PC-9 (cell line): ENCODE data around the gene HKDC1. TPM values are rescaled to one million over a fixed set of nuclear protein-coding genes. Genes with fewer than 3 reads are reported as not detected.
A peak's percentile ranks its signal among the peaks of the same experiment; 100 is the strongest.

ENCODE experiments used
- BruUV-seq: library from RNA; stranded (reverse); fragments of 400-500 nt; replicated peaks from 2 replicates; lab custom pipeline; 2021; lab: Mats Ljungman, UMichigan
- CTCF ChIA-PET: fragments of 300-600 bp; sonication (Branson Sonifier 250); formaldehyde crosslinking; loops from one replicate; lab custom pipeline; 2022; ENCODE audit warnings: antibody characterized with exemption; lab: Charles Lee
- POLR2A ChIA-PET: fragments of 300-600 bp; sonication (Branson Sonifier 250); formaldehyde crosslinking; loops from one replicate; lab custom pipeline; 2022; ENCODE audit warnings: antibody characterized with exemption; ENCODE audit not compliant: unreplicated experiment; lab: Charles Lee
- DNase-seq, 2 experiments: peaks; one replicate each; pipeline versions ENCODE4 v3.0.0 to v3.0.0-alpha.2; 2015 to 2022; ENCODE audit warnings: mixed read lengths in 1 of 2
- H2AFZ ChIP-seq: fragments of 200-600 bp; sonication (generic); 2 replicates; pipeline ENCODE4 v1.8.1; 2017; ENCODE audit warnings: antibody characterized with exemption
- H3F3A ChIP-seq: fragments of 200-600 bp; sonication (generic); 2 replicates; pipeline ENCODE4 v1.8.1; 2017; ENCODE audit warnings: antibody characterized with exemption, mild to moderate bottlenecking, low read depth; ENCODE audit not compliant: insufficient read depth
- H3K27ac ChIP-seq: fragments of 200-600 bp; sonication (generic); 2 replicates; pipeline ENCODE4 v1.6.1; 2016; ENCODE audit warnings: mixed run types
- H3K27me3 ChIP-seq: fragments of 200-600 bp; sonication (generic); 2 replicates; pipeline ENCODE4 v1.6.1; 2016; ENCODE audit warnings: low read depth, mixed run types; ENCODE audit not compliant: insufficient read depth
- H3K36me3 ChIP-seq: fragments of 200-600 bp; sonication (generic); 2 replicates; pipeline ENCODE4 v1.6.1; 2016; ENCODE audit warnings: low read depth, mixed run types
- H3K4me1 ChIP-seq: fragments of 200-600 bp; sonication (generic); replicated peaks from 2 replicates; pipeline ENCODE4 v1.6.1; 2016; ENCODE audit warnings: mixed run types; ENCODE audit not compliant: insufficient read depth
- H3K4me2 ChIP-seq: fragments of 200-600 bp; sonication (generic); 2 replicates; pipeline ENCODE4 v1.6.1; 2017; ENCODE audit warnings: mixed run types
- H3K4me3 ChIP-seq: fragments of 200-600 bp; sonication (generic); 2 replicates; pipeline ENCODE4 v1.6.1; 2016; ENCODE audit warnings: mixed run types
- H3K79me2 ChIP-seq: fragments of 200-600 bp; sonication (generic); 2 replicates; pipeline ENCODE4 v1.6.1; 2017; ENCODE audit warnings: low read depth, mixed run types
- H3K9me2 ChIP-seq: fragments of 200-600 bp; sonication (generic); 2 replicates; pipeline ENCODE4 v1.8.1; 2017; ENCODE audit warnings: mild to moderate bottlenecking; ENCODE audit not compliant: insufficient read depth
- H3K9me3 ChIP-seq: fragments of 200-600 bp; sonication (generic); 2 replicates; pipeline ENCODE4 v1.8.1; 2016; ENCODE audit warnings: low read depth; ENCODE audit not compliant: insufficient read depth
- H4K20me1 ChIP-seq: fragments of 200-600 bp; sonication (generic); 2 replicates; pipeline ENCODE4 v1.8.1; 2017; ENCODE audit not compliant: insufficient read depth
- EZH2 ChIP-seq: fragments of 200-600 bp; sonication (generic); IDR thresholded peaks from 2 replicates; pipeline ENCODE4 v1.8.0; 2017; ENCODE audit warnings: antibody characterized with exemption, low read depth
- intact Hi-C: fragments of 100-400 bp; cut with micrococcal nuclease; formaldehyde crosslinking; loops from one replicate; pipeline ENCODE4 v1.10.0; 2022; ENCODE audit not compliant: unreplicated experiment
- total RNA-seq: library from RNA; stranded (reverse); gene quantifications from 2 replicates; pipeline ENCODE4 v1.2.3, GENCODE V29; 2021
- TF ChIP-seq, protein P1 (sequence below): fragments of 200-600 bp; sonication (generic); conservative IDR thresholded peaks from 2 replicates; pipeline ENCODE4 v1.6.1; 2017; ENCODE audit warnings: mixed run types, antibody characterized with exemption, mild to moderate bottlenecking, moderate library complexity

Gene HKDC1
- total RNA-seq, 1 experiment from 2014 or later, result 173 TPM

GRCh38 chr10:69312528-69312927 lies 92.4 kb downstream of the HKDC1 start:
- ChIA-PET POLR2A (no interaction called here), CTCF (interaction anchor here (0.6 to 1.6 kb wide), 3 partner anchors 22 to 583 kb away, joined by 3 to 4 read pairs (median 3); no protein-coding TSS in a partner anchor)
- Histone ChIP-seq H3F3A (peaks cover 20% of the 10 kb centered on the region), H2AFZ (no peak overlapping the region), H3K27me3 (no peaks in the 10 kb centered on the region), H3K4me3 (no peak overlapping the region), H3K9me2 (no peaks in the 10 kb centered on the region), H3K27ac (no peak overlapping the region), H3K9me3 (no peaks in the 10 kb centered on the region), H3K79me2 (no peaks in the 10 kb centered on the region), H3K4me1 (peaks cover 29% of the 10 kb centered on the region), H3K36me3 (no peaks in the 10 kb centered on the region), H4K20me1 (no peaks in the 10 kb centered on the region), H3K4me2 (no peak overlapping the region)
- no peak for DNase-seq
- TF ChIP-seq, protein P1, sequence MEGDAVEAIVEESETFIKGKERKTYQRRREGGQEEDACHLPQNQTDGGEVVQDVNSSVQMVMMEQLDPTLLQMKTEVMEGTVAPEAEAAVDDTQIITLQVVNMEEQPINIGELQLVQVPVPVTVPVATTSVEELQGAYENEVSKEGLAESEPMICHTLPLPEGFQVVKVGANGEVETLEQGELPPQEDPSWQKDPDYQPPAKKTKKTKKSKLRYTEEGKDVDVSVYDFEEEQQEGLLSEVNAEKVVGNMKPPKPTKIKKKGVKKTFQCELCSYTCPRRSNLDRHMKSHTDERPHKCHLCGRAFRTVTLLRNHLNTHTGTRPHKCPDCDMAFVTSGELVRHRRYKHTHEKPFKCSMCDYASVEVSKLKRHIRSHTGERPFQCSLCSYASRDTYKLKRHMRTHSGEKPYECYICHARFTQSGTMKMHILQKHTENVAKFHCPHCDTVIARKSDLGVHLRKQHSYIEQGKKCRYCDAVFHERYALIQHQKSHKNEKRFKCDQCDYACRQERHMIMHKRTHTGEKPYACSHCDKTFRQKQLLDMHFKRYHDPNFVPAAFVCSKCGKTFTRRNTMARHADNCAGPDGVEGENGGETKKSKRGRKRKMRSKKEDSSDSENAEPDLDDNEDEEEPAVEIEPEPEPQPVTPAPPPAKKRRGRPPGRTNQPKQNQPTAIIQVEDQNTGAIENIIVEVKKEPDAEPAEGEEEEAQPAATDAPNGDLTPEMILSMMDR, result no peak
- no peak for TF ChIP-seq EZH2
- no TSS peak for BruUV-seq
- intact Hi-C loops, result no loop called here

DNA sequence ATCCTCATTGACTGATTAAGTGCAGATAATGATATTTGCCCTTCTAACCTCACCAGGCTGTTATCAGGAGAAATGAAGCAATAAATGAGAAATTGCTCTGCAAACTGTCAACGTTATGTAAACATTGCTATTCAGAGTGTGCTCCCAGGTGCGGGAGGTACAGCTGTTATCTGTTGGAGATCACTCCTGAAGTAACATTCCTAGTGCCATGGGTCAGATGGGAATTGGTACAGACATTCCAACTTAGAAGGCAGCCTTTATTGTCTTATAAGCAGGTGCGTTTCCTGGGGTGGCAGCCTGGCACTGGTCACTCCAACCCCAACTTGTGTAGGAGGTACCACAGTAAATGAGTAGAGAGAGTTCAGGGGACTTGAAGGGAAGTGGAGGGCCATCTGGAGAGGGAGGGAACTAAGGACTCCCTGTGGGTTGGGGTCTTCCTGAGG lies 95.0 kb downstream of the HKDC1 start:
- H3K36me3 ChIP-seq, result no peaks in the 10 kb centered on the region
- TF ChIP-seq, protein P1, result no peak
- no peak for TF ChIP-seq EZH2
- CTCF ChIA-PET, result no interaction called here
- peaks cover 14% of the 10 kb centered on the region for H3K79me2 ChIP-seq
- no peaks in the 10 kb centered on the region for H3K9me2 ChIP-seq
- H3K27me3 ChIP-seq, result no peaks in the 10 kb centered on the region
- no peak overlapping the region for H3K27ac ChIP-seq
- no peak overlapping the region for H3K4me3 ChIP-seq
- no peak overlapping the region for H2AFZ ChIP-seq
- peaks cover 41% of the 10 kb centered on the region for H3K4me1 ChIP-seq
- POLR2A ChIA-PET, result no interaction called here
- DNase-seq, result no peak
- H3F3A ChIP-seq, result peaks cover 37% of the 10 kb centered on the region
- no peak overlapping the region for H3K4me2 ChIP-seq
- BruUV-seq, result no TSS peak
- H3K9me3 ChIP-seq, result no peaks in the 10 kb centered on the region
- intact Hi-C loops, result loop anchor here (5.0 kb wide), 2 partner anchors 53 to 83 kb away; no protein-coding TSS in a partner anchor
- H4K20me1 ChIP-seq, result no peaks in the 10 kb centered on the region

GRCh38 chr10:69315610-69316312 lies 95.6 kb downstream of the HKDC1 start:
- no peaks in the 10 kb centered on the region for H3K9me3 ChIP-seq
- H2AFZ ChIP-seq, result no peak overlapping the region
- no peak for DNase-seq
- peak overlapping the region; percentile 73 for H3K27ac ChIP-seq
- H3K4me2 ChIP-seq, result peak overlapping the region; percentile 95
- H3K4me1 ChIP-seq, result peaks cover 47% of the 10 kb centered on the region
- no peaks in the 10 kb centered on the region for H4K20me1 ChIP-seq
- CTCF ChIA-PET, result no interaction called here
- POLR2A ChIA-PET, result no interaction called here
- no peaks in the 10 kb centered on the region for H3K36me3 ChIP-seq
- TF ChIP-seq, protein P1, result no peak
- no peak for TF ChIP-seq EZH2
- no peak overlapping the region for H3K4me3 ChIP-seq
- BruUV-seq, result no TSS peak
- H3F3A ChIP-seq, result peaks cover 37% of the 10 kb centered on the region
- H3K27me3 ChIP-seq, result no peaks in the 10 kb centered on the region
- intact Hi-C loops, result loop anchor here (5.0 kb wide), 2 partner anchors 53 to 83 kb away; no protein-coding TSS in a partner anchor
- H3K79me2 ChIP-seq, result peaks cover 20% of the 10 kb centered on the region
- no peaks in the 10 kb centered on the region for H3K9me2 ChIP-seq
